BLaER1 treated with 17β-estradiol and CSF1 and Interleukin-3, amounts not matched to agents 10 nM and 100 nM (cell line): ENCODE measurements around the gene ZMYND19.
"Not testable (repeated sequence)": the region's sequence is repeated elsewhere in the genome, so short reads cannot be mapped to it uniquely, and the experiment has no call there.

ENCODE experiments used
- H3K27ac ChIP-seq, 11 experiments: shearing (Covaris generic); formaldehyde crosslinking; 2 replicates each; pipeline ENCODE4 v1.8.1; 2022
- H3K27me3 ChIP-seq, 11 experiments: shearing (Covaris generic); formaldehyde crosslinking; 2 replicates each; pipeline ENCODE4 v1.8.1; 2022
- H3K36me3 ChIP-seq, 11 experiments: shearing (Covaris generic); formaldehyde crosslinking; 2 replicates each; pipeline ENCODE4 v1.8.1; 2022
- H3K4me1 ChIP-seq, 10 experiments: shearing (Covaris generic); formaldehyde crosslinking; 2 replicates each; pipeline ENCODE4 v1.8.1; 2022
- H3K4me2 ChIP-seq, 11 experiments: shearing (Covaris generic); formaldehyde crosslinking; 2 replicates each; pipeline ENCODE4 v1.8.1; 2022
- H3K4me3 ChIP-seq, 10 experiments: shearing (Covaris generic); formaldehyde crosslinking; 2 replicates each; pipeline ENCODE4 v1.8.1; 2022
- H3K9ac ChIP-seq, 11 experiments: shearing (Covaris generic); formaldehyde crosslinking; 2 replicates each; pipeline ENCODE4 v1.8.1; 2022
- H3K9me3 ChIP-seq, 11 experiments: shearing (Covaris generic); formaldehyde crosslinking; replicated peaks in 1 of 11; 2 replicates each; pipeline ENCODE4 v1.8.1; 2022
- H4K20me1 ChIP-seq, 11 experiments: shearing (Covaris generic); formaldehyde crosslinking; 2 replicates each; pipeline ENCODE4 v1.8.1; 2022
- Cebpa-rat ChIP-seq, 11 experiments: shearing (Covaris generic); IDR thresholded peaks; 2 replicates each; pipeline ENCODE4 v1.8.1; 2022

ZMYND19 gene

DNA sequence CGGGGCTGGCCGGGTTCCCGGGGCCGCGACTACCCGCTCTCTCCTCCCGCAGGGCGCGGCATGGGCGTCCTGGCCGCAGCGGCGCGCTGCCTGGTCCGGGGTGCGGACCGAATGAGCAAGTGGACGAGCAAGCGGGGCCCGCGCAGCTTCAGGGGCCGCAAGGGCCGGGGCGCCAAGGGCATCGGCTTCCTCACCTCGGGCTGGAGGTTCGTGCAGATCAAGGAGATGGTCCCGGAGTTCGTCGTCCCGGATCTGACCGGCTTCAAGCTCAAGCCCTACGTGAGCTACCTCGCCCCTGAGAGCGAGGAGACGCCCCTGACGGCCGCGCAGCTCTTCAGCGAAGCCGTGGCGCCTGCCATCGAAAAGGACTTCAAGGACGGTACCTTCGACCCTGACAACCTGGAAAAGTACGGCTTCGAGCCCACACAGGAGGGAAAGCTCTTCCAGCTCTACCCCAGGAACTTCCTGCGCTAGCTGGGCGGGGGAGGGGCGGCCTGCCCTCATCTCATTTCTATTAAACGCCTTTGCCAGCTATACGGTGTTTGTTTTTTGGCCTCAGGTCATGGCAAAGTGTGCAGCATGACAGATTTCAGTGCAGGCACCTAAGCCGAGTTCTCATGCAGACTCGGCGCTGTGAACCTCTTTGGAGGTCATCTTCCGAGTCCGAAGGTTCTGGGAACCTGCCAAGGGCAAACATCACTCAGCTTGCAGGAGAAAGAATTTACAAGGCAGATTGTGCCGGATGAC lies 38.1 kb downstream of the ZMYND19 start:
- TF ChIP-seq Cebpa-rat (IDR thresholded peaks at IDR 0.05), result no peak
- Histone ChIP-seq H3K27ac (peak overlapping the region; percentile 11 to 76 (median 66); a peak in 20 of 22 replicates), H3K27me3 (no peaks in the 10 kb centered on the region), H3K4me1 (peaks cover 37 to 50% (median 43%) of the 10 kb centered on the region in 10 experiments), H3K4me2 (peak overlapping the region; percentile 49 to 89 (median 77)), H3K36me3 (peaks cover 27 to 47% (median 36%) of the 10 kb centered on the region in 11 experiments), H3K4me3 (peak overlapping the region; percentile 63 to 79 (median 70)), H3K9me3 (no peaks in the 10 kb centered on the region), H4K20me1 (peaks cover 0 to 47% (median 21%) of the 10 kb centered on the region in 11 experiments; a peak in 14 of 22 replicates), H3K9ac (peak overlapping the region; percentile 73 to 82 (median 80))

DNA sequence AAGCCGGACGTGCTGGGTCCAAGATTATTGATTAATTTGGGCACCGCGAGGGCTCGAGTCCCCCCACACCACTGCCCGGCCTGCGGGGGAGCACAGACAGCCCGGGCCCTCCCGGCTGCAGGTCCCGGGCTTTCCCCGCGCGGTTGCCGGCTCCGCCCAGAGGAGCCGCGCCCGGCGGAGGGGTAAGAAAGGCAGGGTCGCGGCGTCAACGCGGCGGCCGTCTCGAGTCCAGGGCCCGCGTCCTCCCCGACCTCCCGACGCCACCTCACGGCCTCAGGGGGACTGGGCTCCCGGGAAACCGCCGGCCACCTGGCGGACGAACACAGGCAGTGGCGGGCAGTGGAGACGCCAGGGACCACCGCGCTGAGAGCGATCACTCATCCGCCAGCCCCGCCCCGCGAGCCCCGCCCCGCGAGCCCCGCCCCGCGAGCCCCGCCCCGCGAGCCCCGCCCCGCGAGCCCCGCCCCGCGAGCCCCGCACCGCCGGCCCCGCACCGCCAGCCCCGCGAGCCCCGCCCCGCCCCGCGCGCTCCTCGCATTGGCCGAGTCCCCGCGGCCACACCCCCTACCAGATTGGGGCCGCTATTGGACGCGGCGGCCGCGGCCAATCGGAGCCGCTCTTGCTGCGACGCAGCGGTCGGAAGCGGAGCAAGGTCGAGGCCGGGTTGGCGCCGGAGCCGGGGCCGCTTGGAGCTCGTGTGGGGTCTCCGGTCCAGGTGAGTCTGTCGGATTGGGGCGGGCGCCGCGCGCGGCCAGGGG lies 38.9 kb downstream of the ZMYND19 start, which contains the start of gene MRPL41:
Gene MRPL41, plus strand, starts transcription at position 616 of the 758 bp plus-strand sequence. CDS start 203 bp downstream, outside the sequence.
- Histone ChIP-seq H3K36me3 (peaks cover 20 to 39% (median 28%) of the 10 kb centered on the region in 11 experiments), H4K20me1 (peaks cover 0 to 45% (median 19%) of the 10 kb centered on the region in 11 experiments; a peak in 14 of 22 replicates), H3K4me2 (peak within 1 kb of the TSS; percentile 86 to 97 (median 93)), H3K27me3 (no peaks in the 10 kb centered on the region), H3K27ac (peak within 1 kb of the TSS; percentile 11 to 76 (median 66); a peak in 20 of 22 replicates), H3K4me3 (peak within 1 kb of the TSS; percentile 63 to 79 (median 70)), H3K9ac (peak within 1 kb of the TSS; percentile 73 to 82 (median 81)), H3K9me3 (peaks cover 0 to 4% (median under 1%) of the 10 kb centered on the region in 11 experiments; a peak in 10 of 22 replicates), H3K4me1 (peaks cover 44 to 56% (median 50%) of the 10 kb centered on the region in 10 experiments)
- TF ChIP-seq Cebpa-rat (IDR thresholded peaks at IDR 0.05), result no peak

DNA sequence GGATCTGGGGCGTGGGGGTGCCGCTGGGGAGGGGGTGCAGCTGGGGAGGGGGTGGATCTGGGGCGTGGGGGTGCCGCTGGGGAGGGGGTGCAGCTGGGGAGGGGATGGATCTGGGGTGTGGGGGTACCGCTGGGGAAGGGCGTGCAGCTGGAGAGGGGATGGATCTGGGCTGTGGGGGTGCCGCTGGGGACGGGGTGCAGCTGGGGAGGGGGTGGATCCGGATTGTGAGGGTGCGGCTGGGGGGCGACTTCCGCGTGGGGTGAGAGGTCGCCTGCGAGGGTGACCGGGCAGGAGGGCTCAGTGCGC lies 39.4 kb downstream of the ZMYND19 start:
- H4K20me1 ChIP-seq, result peaks cover 0 to 40% (median 16%) of the 10 kb centered on the region in 11 experiments; a peak in 14 of 22 replicates
- not testable (repeated sequence) for H3K27me3 ChIP-seq, H3K9me3 ChIP-seq
- H3K4me2 ChIP-seq, result peak overlapping the region; percentile 86 to 97 (median 93)
- peak overlapping the region; percentile 58 to 75 (median 70) for H3K4me3 ChIP-seq
- peak overlapping the region in 9 of 11 experiments; percentile 46 to 76 (median 62); a peak in 16 of 22 replicates for H3K27ac ChIP-seq
- H3K4me1 ChIP-seq, result peaks cover 50 to 61% (median 56%) of the 10 kb centered on the region in 10 experiments
- peak overlapping the region; percentile 68 to 82 (median 78) for H3K9ac ChIP-seq
- H3K36me3 ChIP-seq, result peaks cover 15 to 34% (median 23%) of the 10 kb centered on the region in 11 experiments

DNA sequence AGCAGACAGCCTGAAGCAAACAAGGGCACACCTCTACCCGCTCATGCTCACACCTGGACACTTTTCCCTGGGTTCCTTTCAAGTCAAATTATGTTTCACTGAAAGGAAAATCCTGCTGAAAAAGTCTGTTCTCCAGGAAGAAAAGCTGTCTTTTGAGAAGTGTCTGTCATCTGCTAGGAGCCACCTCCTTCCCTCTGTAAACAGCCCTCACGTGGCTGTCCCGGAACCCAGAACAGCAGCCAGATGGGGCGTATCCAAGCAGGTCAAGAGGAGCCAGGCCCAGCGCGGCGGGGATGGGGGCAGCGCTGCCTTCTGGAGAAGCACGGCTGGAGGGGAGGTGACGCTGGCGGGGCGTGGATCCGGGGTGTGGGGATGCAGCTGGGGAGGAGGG lies 40.1 kb downstream of the ZMYND19 start, which contains the start of gene PNPLA7:
Gene PNPLA7, minus strand, starts transcription at position 172 of the 391 bp plus-strand sequence. CDS start 205 bp downstream, outside the sequence.
- Histone ChIP-seq H3K9ac (peak within 1 kb of the TSS; percentile 68 to 82 (median 78)), H3K9me3 (peaks cover 0 to 12% (median 8%) of the 10 kb centered on the region in 11 experiments; a peak in 12 of 22 replicates), H3K27me3 (no peaks in the 10 kb centered on the region), H3K36me3 (peaks cover 8 to 27% (median 16%) of the 10 kb centered on the region in 11 experiments), H3K4me1 (peaks cover 53 to 66% (median 60%) of the 10 kb centered on the region in 10 experiments), H4K20me1 (peaks cover 0 to 33% (median 16%) of the 10 kb centered on the region in 11 experiments; a peak in 14 of 22 replicates), H3K4me2 (peak within 1 kb of the TSS; percentile 86 to 97 (median 94)), H3K4me3 (peak within 1 kb of the TSS; percentile 58 to 75 (median 70)), H3K27ac (peak within 1 kb of the TSS; percentile 35 to 81 (median 68); a peak in 21 of 22 replicates)
- TF ChIP-seq Cebpa-rat (IDR thresholded peaks at IDR 0.05), result no peak

DNA sequence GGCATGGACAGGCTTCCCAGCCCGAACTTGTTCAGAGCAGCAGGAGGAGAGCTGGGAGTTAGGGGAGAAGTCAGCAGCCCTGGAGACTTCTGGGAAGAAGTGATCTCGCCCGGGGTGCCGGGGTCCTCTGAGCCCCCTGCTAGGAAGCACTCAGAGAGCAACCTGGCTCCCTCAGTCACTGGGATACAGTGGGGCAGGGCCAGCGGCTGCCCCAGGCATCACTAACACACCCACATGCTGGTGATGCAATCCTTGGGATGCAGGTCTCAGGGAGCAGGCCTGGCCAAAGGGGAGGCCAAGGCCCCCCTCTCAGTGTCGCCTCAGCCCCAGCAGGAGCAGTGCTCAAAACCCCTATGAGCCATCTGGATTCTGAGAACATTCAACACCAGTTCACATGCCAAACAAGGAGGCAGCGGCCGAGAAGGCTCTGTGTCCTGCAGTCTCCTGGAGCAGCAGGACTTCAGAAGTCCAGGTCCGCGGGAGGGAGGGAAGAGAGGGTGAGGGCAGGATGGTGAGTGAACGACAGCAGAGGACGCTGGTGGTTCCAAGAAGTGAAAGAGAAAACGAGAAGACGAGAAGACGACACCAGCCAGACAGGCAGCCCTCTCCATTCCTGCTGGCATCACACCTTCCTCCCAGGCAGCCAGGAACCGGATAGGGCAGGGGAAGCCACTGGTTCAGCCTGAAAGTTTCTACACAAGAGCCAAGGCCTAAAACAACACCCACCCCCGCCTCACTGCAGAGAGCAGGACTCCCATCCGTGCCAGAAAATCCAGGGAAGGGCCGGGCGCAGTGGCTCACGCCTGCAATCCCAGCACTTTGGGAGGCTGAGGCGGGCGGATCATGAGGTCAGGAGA lies 42.4 kb downstream of the ZMYND19 start:
- peaks cover 0 to 11% (median 1%) of the 10 kb centered on the region in 11 experiments; a peak in 8 of 22 replicates for H3K36me3 ChIP-seq
- H3K27ac ChIP-seq, result peak overlapping the region in 7 of 11 experiments; percentile 14 to 81 (median 30); a peak in 10 of 22 replicates
- peak overlapping the region; percentile 63 to 93 (median 85) for H3K4me2 ChIP-seq
- peaks cover 0 to 13% (median 10%) of the 10 kb centered on the region in 11 experiments; a peak in 9 of 22 replicates for H4K20me1 ChIP-seq
- TF ChIP-seq Cebpa-rat (IDR thresholded peaks at IDR 0.05), result 0 out of 22 replicates have a peak, but pooled peaks of 1 of the 11 experiments have one; percentile 38
- no peaks in the 10 kb centered on the region for H3K27me3 ChIP-seq
- peaks cover 0 to 12% (median 8%) of the 10 kb centered on the region in 11 experiments; a peak in 12 of 22 replicates for H3K9me3 ChIP-seq
- H3K9ac ChIP-seq, result peak overlapping the region in 6 of 11 experiments; percentile 6 to 70 (median 52); a peak in 8 of 22 replicates
- H3K4me3 ChIP-seq, result peak overlapping the region in 1 of 10 experiments; percentile 40; a peak in 1 of 20 replicates
- peaks cover 76 to 84% (median 81%) of the 10 kb centered on the region in 10 experiments for H3K4me1 ChIP-seq

DNA sequence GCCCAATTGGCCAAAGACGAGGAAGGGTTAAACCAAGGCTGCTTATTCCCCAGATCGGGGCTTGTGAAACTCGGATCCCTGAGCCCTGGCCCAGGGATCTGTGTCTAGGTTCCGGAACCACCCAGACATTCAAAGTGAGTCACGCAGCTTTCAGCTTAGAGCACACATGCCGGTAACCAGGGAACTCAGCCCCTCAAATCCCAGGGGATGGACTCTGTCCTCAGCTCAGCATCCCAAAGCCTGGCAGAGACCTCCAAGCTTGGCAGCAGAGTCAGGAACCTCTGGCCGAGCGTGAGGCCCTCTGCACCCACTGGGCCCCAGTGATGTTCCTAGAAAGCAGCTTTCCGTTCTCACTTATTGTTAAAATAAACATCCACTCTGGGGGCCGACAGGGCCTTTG lies 45.2 kb downstream of the ZMYND19 start:
- peak overlapping the region; percentile 62 to 90 (median 82) for H3K4me2 ChIP-seq
- H3K27ac ChIP-seq, result peak overlapping the region in 8 of 11 experiments; percentile 4 to 60 (median 41); a peak in 10 of 22 replicates
- H4K20me1 ChIP-seq, result peaks cover 0 to 10% (median 0%) of the 10 kb centered on the region in 11 experiments; a peak in 1 of 22 replicates
- H3K4me3 ChIP-seq, result no peak overlapping the region
- TF ChIP-seq Cebpa-rat (IDR thresholded peaks at IDR 0.05), result no peak
- H3K4me1 ChIP-seq, result peaks cover 95 to 100% (median 97%) of the 10 kb centered on the region in 10 experiments
- peaks cover 0 to 16% (median 2%) of the 10 kb centered on the region in 11 experiments; a peak in 6 of 22 replicates for H3K36me3 ChIP-seq
- no peaks in the 10 kb centered on the region for H3K27me3 ChIP-seq
- peak overlapping the region in 8 of 11 experiments; percentile 12 to 57 (median 34); a peak in 9 of 22 replicates for H3K9ac ChIP-seq
- peaks cover 0 to 13% (median 8%) of the 10 kb centered on the region in 11 experiments; a peak in 13 of 22 replicates for H3K9me3 ChIP-seq

DNA sequence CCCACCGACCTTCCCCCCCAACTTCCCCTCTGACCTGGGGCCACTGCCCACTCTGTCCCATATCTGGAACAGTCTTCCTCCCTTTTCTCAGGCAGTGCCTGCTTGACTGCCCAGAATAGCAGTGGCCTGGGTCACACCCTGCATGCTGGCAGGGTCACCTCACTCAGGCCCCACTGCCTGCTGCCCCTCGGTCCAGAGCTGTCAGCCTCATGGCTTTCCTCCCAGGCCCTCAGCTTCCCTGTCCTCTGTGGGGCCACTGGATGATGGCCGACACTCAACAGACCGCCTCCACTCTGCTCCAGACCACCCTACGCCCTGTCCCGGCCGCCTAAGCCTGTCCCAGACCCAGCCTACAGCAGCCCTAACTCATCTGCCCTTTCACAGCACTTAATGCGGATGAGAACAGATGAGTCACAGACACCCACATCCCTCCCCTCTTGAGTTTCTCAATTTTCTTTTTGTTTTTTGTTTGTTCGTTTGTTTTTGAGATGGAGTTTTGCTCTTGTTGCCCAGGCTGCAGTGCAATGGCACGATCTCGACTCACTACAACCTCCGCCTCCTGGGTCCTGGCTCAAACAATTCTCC lies 46.0 kb downstream of the ZMYND19 start:
- Histone ChIP-seq H3K4me1 (peaks cover 93 to 100% (median 97%) of the 10 kb centered on the region in 10 experiments), H3K4me2 (peak overlapping the region; percentile 62 to 90 (median 82)), H3K36me3 (peaks cover 0 to 22% (median 7%) of the 10 kb centered on the region in 11 experiments; a peak in 6 of 22 replicates), H3K27ac (peak overlapping the region in 8 of 11 experiments; percentile 16 to 50 (median 34); a peak in 8 of 22 replicates), H3K27me3 (no peaks in the 10 kb centered on the region), H3K9ac (peak overlapping the region in 8 of 11 experiments; percentile 3 to 54 (median 21); a peak in 5 of 22 replicates), H3K4me3 (no peak overlapping the region), H3K9me3 (peaks cover 0 to 22% (median 10%) of the 10 kb centered on the region in 11 experiments; a peak in 15 of 22 replicates), H4K20me1 (peaks cover 0 to 10% (median 0%) of the 10 kb centered on the region in 11 experiments; a peak in 1 of 22 replicates)
- no peak for TF ChIP-seq Cebpa-rat (IDR thresholded peaks at IDR 0.05)
